HEK293 (cell line): ENCODE results near the gene MTHFD1.
A peak's percentile ranks its signal among the peaks of the same experiment; 100 is the strongest.

Experiments used
- CTCF ChIA-PET: fragments of 350-600 bp; formaldehyde crosslinking; extraction: SDS; loops from one replicate; lab custom pipeline; 2021; ENCODE audit warnings: antibody characterized with exemption; lab: Yijun Ruan, JAX
- POLR2A ChIA-PET: fragments of 300-600 bp; formaldehyde crosslinking; extraction: SDS; loops from one replicate; lab custom pipeline; 2020; ENCODE audit warnings: antibody characterized with exemption, inconsistent platforms; lab: Yijun Ruan, JAX
- H3K27ac ChIP-seq: fragments of 200-500 bp; sonication (Bioruptor generic); 2 replicates; pipeline ENCODE4 v1.5.1; 2014; ENCODE audit warnings: low read depth, low read length, control low read depth, inconsistent platforms; ENCODE audit errors: extremely low read depth
- H3K36me3 ChIP-seq, 2 experiments: fragments of 200-500 bp in 1 of 2; sonication (Bioruptor generic) in 1 of 2; 1 replicate in 1 of 2; 2 replicates in 1 of 2; pipeline ENCODE4 v1.5.1; 2014 to 2017; ENCODE audit warnings: inconsistent platforms in 2 of 2, low read length in 2 of 2; ENCODE audit not compliant: control insufficient read depth in 2 of 2, insufficient read depth in 1 of 2
- H3K4me1 ChIP-seq: fragments of 200-500 bp; sonication (Bioruptor generic); 2 replicates; pipeline ENCODE4 v1.5.1; 2014; ENCODE audit warnings: mild to moderate bottlenecking, low read length, inconsistent platforms; ENCODE audit not compliant: control insufficient read depth, insufficient read depth
- H3K4me3 ChIP-seq: 2 replicates; pipeline ENCODE4 v1.5.1; 2011; ENCODE audit warnings: low read depth, mild to moderate bottlenecking, control low read depth, low read length, moderate library complexity
- H3K9me3 ChIP-seq: fragments of 200-500 bp; sonication (Bioruptor generic); 2 replicates; pipeline ENCODE4 v1.5.1; 2014; ENCODE audit warnings: low read depth, low read length, inconsistent platforms; ENCODE audit not compliant: control insufficient read depth, insufficient read depth
- ATF2 ChIP-seq: fragments of 450-650 bp; formaldehyde crosslinking; IDR thresholded peaks from 2 replicates; pipeline ENCODE4 v1.5.1; 2016; ENCODE audit warnings: missing biosample characterization, missing genetic modification characterization, low read depth
- EGR2 ChIP-seq: fragments of 450-650 bp; formaldehyde crosslinking; IDR thresholded peaks from 2 replicates; pipeline ENCODE4 v1.5.1; 2016; ENCODE audit warnings: low read depth, missing biosample characterization, missing genetic modification characterization
- HOXC10 ChIP-seq: sonication (generic); formaldehyde crosslinking; IDR thresholded peaks from 2 replicates; pipeline ENCODE4 v1.8.1; 2023; ENCODE audit warnings: mild to moderate bottlenecking, missing genetic modification reagents
- INSM2 ChIP-seq: fragments of 450-650 bp; formaldehyde crosslinking; IDR thresholded peaks from 2 replicates; pipeline ENCODE4 v1.5.1; 2016; ENCODE audit warnings: missing biosample characterization, missing genetic modification characterization
- PRDM4 ChIP-seq: fragments of 450-650 bp; formaldehyde crosslinking; IDR thresholded peaks from 2 replicates; pipeline ENCODE4 v1.5.1; 2017; ENCODE audit warnings: missing biosample characterization, missing genetic modification characterization
- REPIN1 ChIP-seq: fragments of 450-650 bp; formaldehyde crosslinking; IDR thresholded peaks from 2 replicates; pipeline ENCODE4 v1.5.1; 2017; ENCODE audit warnings: missing biosample characterization, missing genetic modification characterization, low read depth
- ZBTB11 ChIP-seq: fragments of 450-650 bp; formaldehyde crosslinking; conservative IDR thresholded peaks from 2 replicates; pipeline ENCODE4 v1.5.1; 2016; ENCODE audit warnings: low read depth, missing biosample characterization, missing genetic modification characterization
- ZBTB7A ChIP-seq: fragments of 450-650 bp; formaldehyde crosslinking; IDR thresholded peaks from 2 replicates; pipeline ENCODE4 v1.5.1; 2016; ENCODE audit warnings: low read depth, missing biosample characterization, missing genetic modification characterization
- ZNF266 ChIP-seq: fragments of 450-650 bp; formaldehyde crosslinking; IDR thresholded peaks from 2 replicates; pipeline ENCODE4 v1.5.1; 2016; ENCODE audit warnings: missing biosample characterization, missing genetic modification characterization, low read depth
- ZNF391 ChIP-seq: fragments of 450-650 bp; formaldehyde crosslinking; IDR thresholded peaks from 2 replicates; pipeline ENCODE4 v1.5.1; 2016; ENCODE audit warnings: low read depth, missing biosample characterization, missing genetic modification characterization, borderline replicate concordance
- ZNF398 ChIP-seq: fragments of 450-650 bp; formaldehyde crosslinking; IDR thresholded peaks from 2 replicates; pipeline ENCODE4 v1.5.1; 2017; ENCODE audit warnings: missing biosample characterization, missing genetic modification characterization
- ZNF416 ChIP-seq: fragments of 450-650 bp; formaldehyde crosslinking; IDR thresholded peaks from 2 replicates; pipeline ENCODE4 v1.5.1; 2016; ENCODE audit warnings: missing biosample characterization, missing genetic modification characterization
- ZNF48 ChIP-seq: fragments of 450-650 bp; formaldehyde crosslinking; IDR thresholded peaks from 2 replicates; pipeline ENCODE4 v1.5.1; 2016; ENCODE audit warnings: missing biosample characterization, missing genetic modification characterization
- ZNF561 ChIP-seq: fragments of 450-650 bp; IDR thresholded peaks from 2 replicates; pipeline ENCODE4 v1.5.1; 2018; ENCODE audit warnings: missing biosample characterization, missing genetic modification characterization, borderline replicate concordance
- ZNF654 ChIP-seq: fragments of 450-650 bp; formaldehyde crosslinking; IDR thresholded peaks from 2 replicates; pipeline ENCODE4 v1.5.1; 2016; ENCODE audit warnings: low read depth, missing biosample characterization, missing genetic modification characterization
- ZNF76 ChIP-seq: fragments of 450-650 bp; formaldehyde crosslinking; IDR thresholded peaks from 2 replicates; pipeline ENCODE4; 2016; ENCODE audit warnings: low read depth, missing biosample characterization, missing genetic modification characterization, borderline replicate concordance

Gene MTHFD1

GRCh38 chr14:64478634-64479250, 90.6 kb downstream of the MTHFD1 start:
- H3K4me1 ChIP-seq, result peaks cover 6% of the 10 kb centered on the region; the same call in 1 of the 2 replicates
- POLR2A ChIA-PET, result no interaction called here
- CTCF ChIA-PET, result interaction anchor here (0.6 to 4.8 kb wide), 17 partner anchors 9 to 314 kb away, joined by 3 to 28 read pairs (median 3); partner anchors contain the start of gene ZBTB1

GRCh38 chr14:64488590-64489099, 100.5 kb downstream of the MTHFD1 start:
- TF ChIP-seq ZNF76 (no peak), HOXC10 (CRISPR knock-in tag) (no peak), PRDM4 (tag by site-specific recombination) (no peak), ZNF391 (tag by site-specific recombination) (no peak), ZBTB7A (tag by site-specific recombination) (no peak), INSM2 (tag by site-specific recombination) (no peak)
- no peak overlapping the region for H3K4me3 ChIP-seq
- H3K9me3 ChIP-seq, result no peaks in the 10 kb centered on the region
- H3K4me1 ChIP-seq, result no peaks in the 10 kb centered on the region
- peaks cover 34 to 52% of the 10 kb centered on the region in 2 experiments for H3K36me3 ChIP-seq
- ChIA-PET CTCF (interaction anchor here (1.0 to 1.9 kb wide), 2 partner anchors 10 to 59 kb away, joined by 3 to 15 read pairs; no protein-coding TSS in a partner anchor), POLR2A (interaction anchor here (0.6 kb wide), 1 partner anchor 39 kb away, joined by 4 read pairs; no protein-coding TSS in a partner anchor)
- no peak overlapping the region for H3K27ac ChIP-seq

More at GRCh38 chr14:64478634-64479250, 90.6 kb downstream of the MTHFD1 start:
- H3K4me3 ChIP-seq, result no peak overlapping the region
- no peaks in the 10 kb centered on the region for H3K9me3 ChIP-seq
- no peaks in the 10 kb centered on the region; a peak in 1 of 3 replicates for H3K36me3 ChIP-seq
- H3K27ac ChIP-seq, result no peak overlapping the region
- TF ChIP-seq ZBTB7A (tag by site-specific recombination) (no peak), ZNF416 (tag by site-specific recombination) (no peak), ZNF654 (tag by site-specific recombination) (peak; percentile 45)
- TF ChIP-seq, all 188 proteins: peak for 1

GRCh38 chr14:64491637-64492036, 103.5 kb downstream of the MTHFD1 start:
- ChIA-PET CTCF (interaction anchor here (0.6 to 1.2 kb wide), 3 partner anchors 9 to 270 kb away, joined by 3 to 4 read pairs (median 4); no protein-coding TSS in a partner anchor), POLR2A (interaction anchor here (0.6 kb wide), 1 partner anchor 88 kb away, joined by 4 read pairs; no protein-coding TSS in a partner anchor)
- Histone ChIP-seq H3K9me3 (no peaks in the 10 kb centered on the region), H3K27ac (no peak overlapping the region), H3K4me3 (no peak overlapping the region), H3K4me1 (no peaks in the 10 kb centered on the region)
- TF ChIP-seq ZNF48 (no peak), ZBTB11 (no peak), ZNF398 (no peak), ATF2 (tag by site-specific recombination) (no peak), ZNF561 (tag by site-specific recombination) (no peak), REPIN1 (tag by site-specific recombination) (no peak), EGR2 (tag by site-specific recombination) (no peak), ZNF266 (tag by site-specific recombination) (no peak)
- TF ChIP-seq, all 188 proteins: peak for 0
- H3K36me3 ChIP-seq, result peaks cover 31 to 45% of the 10 kb centered on the region in 2 experiments
